MM.1S (cell line): ENCODE measurements around the gene PTPRF.

Experiments used
- DNase-seq: peaks from one replicate; pipeline ENCODE4 v3.0.0-alpha.2; 2015
- H2AFZ ChIP-seq: fragments of 300-600 bp; sonication (generic); 2 replicates; pipeline ENCODE4 v1.6.0; 2016; ENCODE audit warnings: antibody characterized with exemption, low read length
- H3F3A ChIP-seq: fragments of 300-600 bp; sonication (generic); 2 replicates; pipeline ENCODE4 v1.6.1; 2016; ENCODE audit warnings: mild to moderate bottlenecking, antibody characterized with exemption, low read length, moderate library complexity, mixed read lengths; ENCODE audit not compliant: insufficient read depth
- H3K27ac ChIP-seq: fragments of 300-600 bp; sonication (generic); 2 replicates; pipeline ENCODE4 v1.5.1; 2016; ENCODE audit warnings: mild to moderate bottlenecking, low read length
- H3K27me3 ChIP-seq: fragments of 300-600 bp; sonication (generic); replicated peaks from 2 replicates; pipeline ENCODE4 v1.6.0; 2016; ENCODE audit warnings: low read length; ENCODE audit not compliant: insufficient read depth
- H3K36me3 ChIP-seq: fragments of 300-600 bp; sonication (generic); replicated peaks from 2 replicates; pipeline ENCODE4 v1.6.1; 2016; ENCODE audit warnings: mild to moderate bottlenecking, low read length, mixed read lengths; ENCODE audit not compliant: insufficient read depth
- H3K4me1 ChIP-seq: fragments of 300-600 bp; sonication (generic); 2 replicates; pipeline ENCODE4 v1.6.1; 2016; ENCODE audit warnings: low read length, mixed read lengths
- H3K4me2 ChIP-seq: fragments of 300-600 bp; sonication (generic); 2 replicates; pipeline ENCODE4 v1.6.0; 2016; ENCODE audit warnings: low read depth, low read length
- H3K4me3 ChIP-seq: fragments of 300-600 bp; sonication (generic); 2 replicates; pipeline ENCODE4 v1.5.1; 2016; ENCODE audit warnings: low read length, mixed read lengths
- H3K79me2 ChIP-seq: fragments of 300-600 bp; sonication (generic); 2 replicates; pipeline ENCODE4 v1.6.1; 2016; ENCODE audit warnings: mixed run types, low read length, mixed read lengths
- H3K9ac ChIP-seq: fragments of 300-600 bp; sonication (generic); 2 replicates; pipeline ENCODE4 v1.6.1; 2016; ENCODE audit warnings: low read length, mixed read lengths
- H3K9me2 ChIP-seq: fragments of 300-600 bp; sonication (generic); replicated peaks from 2 replicates; pipeline ENCODE4 v1.6.1; 2016; ENCODE audit warnings: mild to moderate bottlenecking, low read length, mixed read lengths; ENCODE audit not compliant: insufficient read depth
- H3K9me3 ChIP-seq: fragments of 300-600 bp; sonication (generic); replicated peaks from 2 replicates; pipeline ENCODE4 v1.6.1; 2016; ENCODE audit warnings: mild to moderate bottlenecking, low read length, mixed read lengths; ENCODE audit not compliant: insufficient read depth
- H4K20me1 ChIP-seq: fragments of 300-600 bp; sonication (generic); 2 replicates; pipeline ENCODE4 v1.6.1; 2016; ENCODE audit warnings: mild to moderate bottlenecking, low read length, moderate library complexity, mixed read lengths; ENCODE audit not compliant: insufficient read depth
- EZH2 ChIP-seq: fragments of 300-600 bp; sonication (generic); optimal IDR thresholded peaks from 2 replicates; pipeline ENCODE3; 2017; ENCODE audit warnings: low read depth, mild to moderate bottlenecking, antibody characterized with exemption, low read length, mixed read lengths
- EZH2phosphoT487 ChIP-seq: fragments of 300-600 bp; sonication (generic); IDR thresholded peaks from 2 replicates; pipeline ENCODE4 v1.6.1; 2018; ENCODE audit warnings: antibody characterized with exemption, low read length
- TF ChIP-seq, protein P1 (sequence below): fragments of 300-600 bp; sonication (generic); IDR thresholded peaks from 2 replicates; pipeline ENCODE4 v1.5.1; 2016; ENCODE audit warnings: antibody characterized with exemption, low read length, mixed read lengths

Gene PTPRF

GRCh38 chr1:43531906-43532584 lies 1.4 kb downstream of the PTPRF start:
- TF ChIP-seq EZH2phosphoT487 (no peak), EZH2 (no peak)
- TF ChIP-seq, protein P1, sequence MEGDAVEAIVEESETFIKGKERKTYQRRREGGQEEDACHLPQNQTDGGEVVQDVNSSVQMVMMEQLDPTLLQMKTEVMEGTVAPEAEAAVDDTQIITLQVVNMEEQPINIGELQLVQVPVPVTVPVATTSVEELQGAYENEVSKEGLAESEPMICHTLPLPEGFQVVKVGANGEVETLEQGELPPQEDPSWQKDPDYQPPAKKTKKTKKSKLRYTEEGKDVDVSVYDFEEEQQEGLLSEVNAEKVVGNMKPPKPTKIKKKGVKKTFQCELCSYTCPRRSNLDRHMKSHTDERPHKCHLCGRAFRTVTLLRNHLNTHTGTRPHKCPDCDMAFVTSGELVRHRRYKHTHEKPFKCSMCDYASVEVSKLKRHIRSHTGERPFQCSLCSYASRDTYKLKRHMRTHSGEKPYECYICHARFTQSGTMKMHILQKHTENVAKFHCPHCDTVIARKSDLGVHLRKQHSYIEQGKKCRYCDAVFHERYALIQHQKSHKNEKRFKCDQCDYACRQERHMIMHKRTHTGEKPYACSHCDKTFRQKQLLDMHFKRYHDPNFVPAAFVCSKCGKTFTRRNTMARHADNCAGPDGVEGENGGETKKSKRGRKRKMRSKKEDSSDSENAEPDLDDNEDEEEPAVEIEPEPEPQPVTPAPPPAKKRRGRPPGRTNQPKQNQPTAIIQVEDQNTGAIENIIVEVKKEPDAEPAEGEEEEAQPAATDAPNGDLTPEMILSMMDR: no peak
- DNase-seq: no peak
- H3K4me2 ChIP-seq: peak overlapping the region; percentile 94
- no peaks in the 10 kb centered on the region for H3K36me3 ChIP-seq
- no peak overlapping the region for H3K27ac ChIP-seq
- H2AFZ ChIP-seq: peak overlapping the region; percentile 77
- peak overlapping the region; percentile 16; the same call in 1 of the 2 replicates for H3K9ac ChIP-seq
- peak overlapping the region; percentile 66 for H3K4me3 ChIP-seq
- no peaks in the 10 kb centered on the region for H3K4me1 ChIP-seq
- H3K27me3 ChIP-seq: peaks cover 19% of the 10 kb centered on the region
- H4K20me1 ChIP-seq: no peaks in the 10 kb centered on the region
- H3K79me2 ChIP-seq: no peaks in the 10 kb centered on the region
- H3K9me2 ChIP-seq: no peaks in the 10 kb centered on the region
- peaks cover 4% of the 10 kb centered on the region; the same call in 1 of the 2 replicates for H3F3A ChIP-seq
- H3K9me3 ChIP-seq: no peaks in the 10 kb centered on the region

GRCh38 chr1:43532716-43533115 lies 2.0 kb downstream of the PTPRF start:
- Histone ChIP-seq H3K9ac (no peak overlapping the region), H3K27me3 (peaks cover 19% of the 10 kb centered on the region), H3F3A (peaks cover 4% of the 10 kb centered on the region; the same call in 1 of the 2 replicates), H3K9me2 (no peaks in the 10 kb centered on the region), H3K36me3 (no peaks in the 10 kb centered on the region), H3K4me2 (no peak overlapping the region), H3K4me3 (no peak overlapping the region), H3K9me3 (no peaks in the 10 kb centered on the region), H3K4me1 (no peaks in the 10 kb centered on the region), H3K79me2 (no peaks in the 10 kb centered on the region), H2AFZ (no peak overlapping the region), H3K27ac (no peak overlapping the region), H4K20me1 (no peaks in the 10 kb centered on the region)
- no peak for DNase-seq
- TF ChIP-seq EZH2phosphoT487 (no peak), EZH2 (no peak)
- TF ChIP-seq, protein P1: no peak

DNA sequence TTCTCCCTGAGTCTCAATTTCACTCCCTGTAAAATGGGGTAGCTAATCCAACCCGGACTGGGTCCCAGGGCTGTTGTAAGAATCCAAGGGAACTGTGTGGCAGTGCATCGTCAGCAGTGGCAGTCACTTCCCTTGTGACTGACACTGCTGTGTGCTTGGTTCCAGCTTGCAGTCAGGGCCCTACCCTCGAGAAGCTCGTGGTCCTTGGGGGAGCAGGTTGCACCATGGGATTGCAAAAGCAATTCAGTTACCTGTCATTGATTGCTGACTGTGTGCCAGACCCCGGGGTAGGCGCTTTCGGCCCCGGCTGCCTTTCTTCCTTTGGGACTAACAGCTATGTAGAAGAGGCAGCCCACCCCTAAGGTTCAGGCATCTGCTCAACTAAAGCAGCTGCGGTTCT lies 2.9 kb downstream of the PTPRF start:
- Histone ChIP-seq H3K36me3 (no peaks in the 10 kb centered on the region), H3K79me2 (no peaks in the 10 kb centered on the region), H3K9me2 (no peaks in the 10 kb centered on the region), H3K27ac (no peak overlapping the region), H2AFZ (no peak overlapping the region), H3F3A (peaks cover 4% of the 10 kb centered on the region; the same call in 1 of the 2 replicates), H3K9me3 (no peaks in the 10 kb centered on the region), H3K4me2 (no peak overlapping the region), H4K20me1 (no peaks in the 10 kb centered on the region), H3K4me3 (no peak overlapping the region), H3K27me3 (peaks cover 19% of the 10 kb centered on the region), H3K4me1 (no peaks in the 10 kb centered on the region), H3K9ac (no peak overlapping the region)
- TF ChIP-seq EZH2phosphoT487 (no peak), EZH2 (no peak)
- TF ChIP-seq, protein P1: no peak
- no peak for DNase-seq
